ENCODE measurements around the gene TBC1D26. TPM values are rescaled to one million over a fixed set of nuclear protein-coding genes. Genes with fewer than 3 reads are reported as not detected.

The TBC1D26 gene
- total RNA-seq (2022; extraction: Qiagen RNA extraction): not detected in 5 replicates

DNA sequence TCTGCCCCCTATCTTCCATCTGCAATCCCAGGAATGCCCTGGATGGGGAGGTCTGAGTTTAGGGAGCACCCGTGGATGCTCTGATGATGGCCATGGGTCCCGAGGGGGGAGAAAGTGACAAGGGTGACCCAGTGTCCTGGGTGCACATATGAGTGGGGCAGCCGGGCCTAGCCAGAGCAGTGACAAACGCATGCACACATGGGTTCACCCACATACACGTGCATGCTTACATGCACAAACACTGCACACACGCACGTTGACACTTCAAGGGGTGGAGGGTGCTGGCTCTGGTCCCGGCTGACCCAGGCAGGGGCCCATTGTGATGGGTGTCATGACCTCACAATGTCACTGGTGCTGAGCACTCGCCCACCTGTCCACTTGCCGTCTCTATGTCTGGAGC is at the start of gene TBC1D26:
Gene TBC1D26, plus strand, starts transcription at position 384 of the 400 bp plus-strand sequence. CDS start 3,066 bp downstream, outside the sequence.

DNA sequence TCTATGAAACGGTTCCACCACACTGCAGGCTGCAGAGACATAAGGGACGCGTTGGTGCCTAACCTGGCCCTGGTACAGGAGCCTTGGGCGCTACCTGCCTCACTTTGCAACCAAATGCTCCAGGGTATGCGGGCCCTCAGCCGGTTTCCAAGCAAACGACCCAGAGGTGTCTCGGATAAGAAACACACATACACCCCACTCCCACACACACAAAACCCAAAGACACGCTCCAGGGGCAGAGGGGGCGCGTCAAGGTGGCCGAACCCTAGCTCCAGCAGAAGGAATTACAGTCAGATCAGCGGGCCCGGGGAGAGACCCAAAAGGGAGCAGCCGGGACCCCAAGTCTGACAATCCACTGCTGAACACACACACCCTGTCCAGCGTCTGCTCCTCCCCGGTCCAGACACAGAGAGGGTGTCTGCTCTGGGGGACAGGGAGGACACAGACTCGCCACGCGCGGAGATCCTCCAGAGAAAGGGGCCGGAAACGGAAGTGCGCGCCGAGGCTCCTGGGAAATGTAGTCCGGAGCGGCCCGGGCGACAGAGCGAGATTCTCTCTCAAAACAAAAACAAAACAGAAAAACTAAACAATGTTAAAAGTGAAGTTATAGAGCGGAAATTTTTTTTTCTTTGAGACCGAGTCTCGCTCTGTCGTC is 48.1 kb upstream of the TBC1D26 start, which contains the start of gene TRIM16:
Gene TRIM16, minus strand, starts transcription at position 488 of the 655 bp plus-strand sequence. CDS start 32,702 bp downstream, outside the sequence.

DNA sequence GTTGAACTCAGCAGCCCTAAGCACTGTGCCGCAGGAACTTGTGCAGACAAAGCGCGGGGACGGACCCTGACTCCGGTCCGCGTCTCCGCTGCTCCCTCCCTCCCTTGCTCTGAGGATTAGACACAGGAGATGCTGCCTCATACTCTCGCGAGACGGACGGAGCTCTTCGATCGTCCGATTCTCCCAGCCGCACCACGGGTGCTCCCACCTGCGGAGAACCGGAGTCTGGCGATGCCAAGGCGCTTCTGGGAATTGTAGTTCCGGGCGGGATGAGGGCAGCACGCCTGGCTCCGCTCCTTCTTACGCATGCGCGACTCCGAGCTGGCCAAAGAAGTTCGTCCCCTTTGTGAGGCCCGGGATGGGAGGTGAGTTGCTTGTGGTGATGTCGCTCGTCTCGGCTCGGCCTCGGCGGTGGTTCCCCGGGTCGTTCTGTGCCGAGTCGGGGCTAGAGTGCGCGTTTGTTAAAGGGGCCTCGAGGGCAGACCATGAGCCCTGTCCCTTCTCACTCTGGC is 32.6 kb upstream of the TBC1D26 start, which contains the start of gene ZNF286A:
Gene ZNF286A, plus strand, starts transcription at position 340 of the 512 bp plus-strand sequence. CDS start 578 bp downstream, outside the sequence.

Other genes starting within 250 kb of the TBC1D26 start
- 6.9 to 12.6 TPM (median 8.1 TPM) in 5 replicates for gene TVP23C, start 168.8 kb upstream of the TBC1D26 start, total RNA-seq (2022; extraction: Qiagen RNA extraction)
- 1.4 to 4.6 TPM (median 2.3 TPM) in 5 replicates for gene FBXW10B, start 112.6 kb upstream of the TBC1D26 start, total RNA-seq (2022; extraction: Qiagen RNA extraction)
- gene TRIM16, start 48.0 kb upstream of the TBC1D26 start, total RNA-seq (2022; extraction: Qiagen RNA extraction): 190 to 234 TPM (median 203 TPM) in 5 replicates
- 21.8 to 32.4 TPM (median 26.5 TPM) in 5 replicates for gene ZNF286A, start 32.5 kb upstream of the TBC1D26 start, total RNA-seq (2022; extraction: Qiagen RNA extraction)
- 9.0 to 17.0 TPM (median 14.9 TPM) in 5 replicates for gene ADORA2B, start 212.8 kb downstream of the TBC1D26 start, total RNA-seq (2022; extraction: Qiagen RNA extraction)

Data from A549 treated with Mapracorat at 1 μM for 4 hours (cell line).